H9 (cell line): ENCODE data around the gene KATNB1. TPM values are rescaled to one million over a fixed set of nuclear protein-coding genes. Genes with fewer than 3 reads are reported as not detected.

ENCODE experiments used
- DNase-seq: peaks from one replicate; pipeline ENCODE4 v3.0.0-alpha.2; 2017
- H2AFZ ChIP-seq: one replicate; pipeline ENCODE4 v1.6.1; 2013; ENCODE audit warnings: mild to moderate bottlenecking, low read length, control low read depth, moderate library complexity
- H2AK5ac ChIP-seq: 2 replicates; pipeline ENCODE4 v1.6.1; 2013; ENCODE audit warnings: low read length, control low read depth, mixed read lengths; ENCODE audit not compliant: insufficient read length
- H2BK120ac ChIP-seq: one replicate; pipeline ENCODE4 v1.6.1; 2013; ENCODE audit warnings: low read depth, mild to moderate bottlenecking, low read length, control low read depth, inconsistent platforms; ENCODE audit not compliant: poor library complexity, severe bottlenecking
- H2BK12ac ChIP-seq: 2 replicates; pipeline ENCODE4 v1.6.1; 2013; ENCODE audit warnings: low read length, control low read depth, mixed read lengths, low read depth; ENCODE audit not compliant: insufficient read length
- H2BK15ac ChIP-seq: 2 replicates; pipeline ENCODE4 v1.6.1; 2013; ENCODE audit warnings: low read depth, low read length, control low read depth
- H2BK20ac ChIP-seq: one replicate; pipeline ENCODE4 v1.6.1; 2013; ENCODE audit warnings: low read depth, mild to moderate bottlenecking, low read length, control low read depth, inconsistent platforms; ENCODE audit not compliant: poor library complexity, severe bottlenecking
- H2BK5ac ChIP-seq: 2 replicates; pipeline ENCODE4 v1.6.1; 2013; ENCODE audit warnings: low read length, control low read depth, mixed read lengths; ENCODE audit not compliant: insufficient read length
- H3K14ac ChIP-seq: 2 replicates; pipeline ENCODE4 v1.6.1; 2013; ENCODE audit warnings: low read length, control low read depth; ENCODE audit not compliant: insufficient read depth
- H3K18ac ChIP-seq: 2 replicates; pipeline ENCODE4 v1.6.1; 2013; ENCODE audit warnings: low read depth, mild to moderate bottlenecking, mixed read lengths, low read length, control low read depth; ENCODE audit not compliant: insufficient read length
- H3K23ac ChIP-seq: 2 replicates; pipeline ENCODE4 v1.6.1; 2013; ENCODE audit warnings: low read length, control low read depth, mixed read lengths, low read depth; ENCODE audit not compliant: insufficient read length
- H3K23me2 ChIP-seq: 2 replicates; pipeline ENCODE4 v1.6.1; 2013; ENCODE audit warnings: low read depth, mild to moderate bottlenecking, mixed read lengths, low read length, control low read depth; ENCODE audit not compliant: insufficient read length, poor library complexity, severe bottlenecking
- H3K27ac ChIP-seq: 2 replicates; pipeline ENCODE4 v1.5.1; 2013; ENCODE audit warnings: low read length, control low read depth, mixed read lengths, low read depth; ENCODE audit not compliant: insufficient read length
- H3K27me3 ChIP-seq: 2 replicates; pipeline ENCODE4 v1.6.1; 2013; ENCODE audit warnings: low read length, control low read depth, inconsistent platforms; ENCODE audit not compliant: insufficient read depth
- H3K4ac ChIP-seq: 2 replicates; pipeline ENCODE4 v1.6.1; 2013; ENCODE audit warnings: low read depth, mild to moderate bottlenecking, control low read depth, inconsistent platforms, low read length, moderate library complexity
- H3K4me1 ChIP-seq: 2 replicates; pipeline ENCODE4 v1.6.1; 2013; ENCODE audit warnings: low read length, control low read depth, inconsistent platforms; ENCODE audit not compliant: insufficient read depth
- H3K4me2 ChIP-seq: 2 replicates; pipeline ENCODE4 v1.6.1; 2013; ENCODE audit warnings: low read length, control low read depth, mixed read lengths; ENCODE audit not compliant: insufficient read length, insufficient read depth
- H3K56ac ChIP-seq: 2 replicates; pipeline ENCODE4 v1.6.1; 2013; ENCODE audit warnings: low read depth, mild to moderate bottlenecking, mixed read lengths, low read length, control low read depth; ENCODE audit not compliant: insufficient read length
- H3K79me1 ChIP-seq: 2 replicates; pipeline ENCODE4 v1.6.1; 2013; ENCODE audit warnings: low read depth, mild to moderate bottlenecking, moderate library complexity, low read length, control low read depth, inconsistent platforms; ENCODE audit not compliant: insufficient read depth, poor library complexity, severe bottlenecking
- H3K79me2 ChIP-seq: 2 replicates; pipeline ENCODE4 v1.6.1; 2013; ENCODE audit warnings: low read length, control low read depth, inconsistent platforms; ENCODE audit not compliant: insufficient read depth
- H3K9ac ChIP-seq: 2 replicates; pipeline ENCODE4 v1.6.1; 2013; ENCODE audit warnings: low read length, control low read depth, mixed read lengths; ENCODE audit not compliant: insufficient read length; ENCODE audit errors: extremely low read depth
- H3K9me3 ChIP-seq: one replicate; pipeline ENCODE4 v1.6.1; 2013; ENCODE audit warnings: low read depth, low read length, inconsistent platforms; ENCODE audit not compliant: control insufficient read depth
- H3T11ph ChIP-seq: one replicate; pipeline ENCODE4 v1.6.1; 2013; ENCODE audit warnings: mild to moderate bottlenecking, low read length, control low read depth, inconsistent platforms
- H4K20me1 ChIP-seq: one replicate; pipeline ENCODE4 v1.6.1; 2013; ENCODE audit not compliant: control insufficient read depth, insufficient read length, insufficient read depth
- H4K5ac ChIP-seq: 2 replicates; pipeline ENCODE4 v1.6.1; 2013; ENCODE audit warnings: low read depth, mild to moderate bottlenecking, mixed read lengths, low read length, control low read depth; ENCODE audit not compliant: insufficient read length
- H4K8ac ChIP-seq: replicated peaks from 2 replicates; pipeline ENCODE4 v1.6.1; 2013; ENCODE audit warnings: low read length, control low read depth, mixed read lengths, low read depth; ENCODE audit not compliant: insufficient read length
- H4K91ac ChIP-seq: 2 replicates; pipeline ENCODE4 v1.6.1; 2013; ENCODE audit warnings: low read depth, mild to moderate bottlenecking, moderate library complexity, mixed read lengths, low read length, control low read depth; ENCODE audit not compliant: insufficient read length
- H3K27ac Mint-ChIP-seq, 3 experiments: 2 replicates in 2 of 3; 3 replicates in 1 of 3; pipeline ENCODE4 v1.8.0; 2020 to 2021; ENCODE audit warnings: mixed read lengths in 3 of 3, mild to moderate bottlenecking in 1 of 3, moderate library complexity in 1 of 3
- H3K27me3 Mint-ChIP-seq: 2 replicates; pipeline ENCODE4 v1.8.0; 2021; ENCODE audit warnings: low read depth, mild to moderate bottlenecking, moderate library complexity, mixed read lengths
- H3K36me3 Mint-ChIP-seq, 3 experiments: 2 replicates in 2 of 3; 3 replicates in 1 of 3; pipeline ENCODE4 v1.8.0; 2020 to 2021; ENCODE audit warnings: low read depth in 3 of 3, mixed read lengths in 3 of 3; ENCODE audit not compliant: insufficient read depth in 1 of 3
- H3K4me1 Mint-ChIP-seq, 2 experiments: 2 replicates each; pipeline ENCODE4 v1.8.0; 2020; ENCODE audit warnings: mixed read lengths in 2 of 2
- H3K4me3 Mint-ChIP-seq, 2 experiments: 2 replicates in 1 of 2; 3 replicates in 1 of 2; pipeline ENCODE4 v1.8.0; 2020 to 2021; ENCODE audit warnings: mild to moderate bottlenecking in 2 of 2, mixed read lengths in 2 of 2, moderate library complexity in 1 of 2
- H3K9me3 Mint-ChIP-seq, 2 experiments: 2 replicates in 1 of 2; 3 replicates in 1 of 2; pipeline ENCODE4 v1.8.0; 2020; ENCODE audit warnings: mild to moderate bottlenecking in 2 of 2, mixed read lengths in 2 of 2, moderate library complexity in 1 of 2
- WGBS: extraction: QIAGEN DNeasy Blood & Tissue Kit; methylation state at CpG from one replicate; pipeline ENCODE4 v1.1.7; 2013; ENCODE audit warnings: missing lambda C conversion rate, low lambda C conversion rate, mixed read lengths; ENCODE audit not compliant: insufficient read length; ENCODE audit errors: extremely low coverage; 5-methylcytosine and 5-hydroxymethylcytosine counted together
- total RNA-seq: library from RNA; stranded (reverse); gene quantifications from 2 replicates; pipeline ENCODE4 v1.2.1, GENCODE V29; 2021
- TF ChIP-seq, protein P1 (sequence below): fragments of 200-600 bp; sonication (generic); conservative IDR thresholded peaks from 3 replicates; pipeline ENCODE4 v1.8.0; 2021; ENCODE audit warnings: antibody characterized with exemption, mild to moderate bottlenecking

The KATNB1 gene
- total RNA-seq, 1 experiment from 2014 or later: 29.9 TPM

DNA sequence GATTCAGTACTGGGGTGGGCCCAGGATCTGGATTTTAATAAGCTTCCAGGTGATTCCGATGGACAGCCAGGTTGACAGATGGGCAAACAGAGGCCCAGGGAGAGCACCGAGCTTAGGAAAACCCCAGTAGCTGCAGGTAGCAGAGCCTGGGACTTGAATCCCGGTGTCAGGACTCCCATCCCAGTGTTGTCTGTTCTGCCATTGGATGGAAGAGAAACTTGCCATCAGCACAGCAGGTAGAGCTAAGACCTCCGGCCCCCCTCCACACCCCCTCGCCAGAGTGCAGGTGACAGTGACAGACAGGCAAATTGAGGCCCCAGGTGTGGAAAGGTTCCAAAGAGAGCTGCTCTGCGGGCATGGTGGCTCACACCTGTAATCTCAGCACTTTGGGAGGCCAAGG, 12.4 kb downstream of the KATNB1 start:
- no peak overlapping the region for H3K4ac ChIP-seq
- no peaks in the 10 kb centered on the region for H3K79me2 ChIP-seq
- TF ChIP-seq, protein P1, sequence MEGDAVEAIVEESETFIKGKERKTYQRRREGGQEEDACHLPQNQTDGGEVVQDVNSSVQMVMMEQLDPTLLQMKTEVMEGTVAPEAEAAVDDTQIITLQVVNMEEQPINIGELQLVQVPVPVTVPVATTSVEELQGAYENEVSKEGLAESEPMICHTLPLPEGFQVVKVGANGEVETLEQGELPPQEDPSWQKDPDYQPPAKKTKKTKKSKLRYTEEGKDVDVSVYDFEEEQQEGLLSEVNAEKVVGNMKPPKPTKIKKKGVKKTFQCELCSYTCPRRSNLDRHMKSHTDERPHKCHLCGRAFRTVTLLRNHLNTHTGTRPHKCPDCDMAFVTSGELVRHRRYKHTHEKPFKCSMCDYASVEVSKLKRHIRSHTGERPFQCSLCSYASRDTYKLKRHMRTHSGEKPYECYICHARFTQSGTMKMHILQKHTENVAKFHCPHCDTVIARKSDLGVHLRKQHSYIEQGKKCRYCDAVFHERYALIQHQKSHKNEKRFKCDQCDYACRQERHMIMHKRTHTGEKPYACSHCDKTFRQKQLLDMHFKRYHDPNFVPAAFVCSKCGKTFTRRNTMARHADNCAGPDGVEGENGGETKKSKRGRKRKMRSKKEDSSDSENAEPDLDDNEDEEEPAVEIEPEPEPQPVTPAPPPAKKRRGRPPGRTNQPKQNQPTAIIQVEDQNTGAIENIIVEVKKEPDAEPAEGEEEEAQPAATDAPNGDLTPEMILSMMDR: no peak
- no CpG with 5 or more reads among the region's 6 CpGs for WGBS
- H3K4me2 ChIP-seq: no peak overlapping the region
- no peaks in the 10 kb centered on the region for H3K9me3 ChIP-seq
- Mint-ChIP-seq H3K9me3 (no peaks in the 10 kb centered on the region), H3K4me1 (no peaks in the 10 kb centered on the region), H3K27ac (no peak overlapping the region), H3K36me3 (peaks cover 5 to 12% (median 8%) of the 10 kb centered on the region in 3 experiments; a peak in 4 of 7 replicates), H3K4me3 (no peak overlapping the region), H3K27me3 (no peaks in the 10 kb centered on the region; the same call in 1 of the 2 replicates)
- H3K23ac ChIP-seq: no peak overlapping the region
- H3K27ac ChIP-seq: no peak overlapping the region
- no peaks in the 10 kb centered on the region for H3K4me1 ChIP-seq
- H3K14ac ChIP-seq: no peak overlapping the region
- no peak overlapping the region for H4K5ac ChIP-seq
- no peak overlapping the region for H2BK20ac ChIP-seq
- H2BK12ac ChIP-seq: no peak overlapping the region
- no peak overlapping the region for H2AK5ac ChIP-seq
- H2BK15ac ChIP-seq: no peak overlapping the region
- H3K9ac ChIP-seq: no peak overlapping the region
- no peak overlapping the region for H3K18ac ChIP-seq
- no peaks in the 10 kb centered on the region for H3K27me3 ChIP-seq
- no peaks in the 10 kb centered on the region for H4K20me1 ChIP-seq
- no peak overlapping the region for H2BK120ac ChIP-seq
- H3K56ac ChIP-seq: no peak overlapping the region
- no peak for DNase-seq
- H2AFZ ChIP-seq: no peak overlapping the region
- no peaks in the 10 kb centered on the region for H3K79me1 ChIP-seq
- H3K23me2 ChIP-seq: no peaks in the 10 kb centered on the region
- H4K91ac ChIP-seq: no peak overlapping the region
- H4K8ac ChIP-seq: no peak overlapping the region
- H3T11ph ChIP-seq: no peak overlapping the region
- H2BK5ac ChIP-seq: no peak overlapping the region
